Smooth muscle cell of bladder (primary cell): Measurements from ENCODE around the gene PADI3. TPM values are rescaled to one million over a fixed set of nuclear protein-coding genes. Genes with fewer than 3 reads are reported as not detected.

Source experiments
- total RNA-seq: library from RNA; depleted of rRNA; stranded (reverse); fragments of >200 nt; gene quantifications from 2 replicates; pipeline ENCODE4 v1.2.3, GENCODE V29; 2014

PADI3 gene, protein sequence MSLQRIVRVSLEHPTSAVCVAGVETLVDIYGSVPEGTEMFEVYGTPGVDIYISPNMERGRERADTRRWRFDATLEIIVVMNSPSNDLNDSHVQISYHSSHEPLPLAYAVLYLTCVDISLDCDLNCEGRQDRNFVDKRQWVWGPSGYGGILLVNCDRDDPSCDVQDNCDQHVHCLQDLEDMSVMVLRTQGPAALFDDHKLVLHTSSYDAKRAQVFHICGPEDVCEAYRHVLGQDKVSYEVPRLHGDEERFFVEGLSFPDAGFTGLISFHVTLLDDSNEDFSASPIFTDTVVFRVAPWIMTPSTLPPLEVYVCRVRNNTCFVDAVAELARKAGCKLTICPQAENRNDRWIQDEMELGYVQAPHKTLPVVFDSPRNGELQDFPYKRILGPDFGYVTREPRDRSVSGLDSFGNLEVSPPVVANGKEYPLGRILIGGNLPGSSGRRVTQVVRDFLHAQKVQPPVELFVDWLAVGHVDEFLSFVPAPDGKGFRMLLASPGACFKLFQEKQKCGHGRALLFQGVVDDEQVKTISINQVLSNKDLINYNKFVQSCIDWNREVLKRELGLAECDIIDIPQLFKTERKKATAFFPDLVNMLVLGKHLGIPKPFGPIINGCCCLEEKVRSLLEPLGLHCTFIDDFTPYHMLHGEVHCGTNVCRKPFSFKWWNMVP
- total RNA-seq, result not detected in 2 replicates

DNA sequence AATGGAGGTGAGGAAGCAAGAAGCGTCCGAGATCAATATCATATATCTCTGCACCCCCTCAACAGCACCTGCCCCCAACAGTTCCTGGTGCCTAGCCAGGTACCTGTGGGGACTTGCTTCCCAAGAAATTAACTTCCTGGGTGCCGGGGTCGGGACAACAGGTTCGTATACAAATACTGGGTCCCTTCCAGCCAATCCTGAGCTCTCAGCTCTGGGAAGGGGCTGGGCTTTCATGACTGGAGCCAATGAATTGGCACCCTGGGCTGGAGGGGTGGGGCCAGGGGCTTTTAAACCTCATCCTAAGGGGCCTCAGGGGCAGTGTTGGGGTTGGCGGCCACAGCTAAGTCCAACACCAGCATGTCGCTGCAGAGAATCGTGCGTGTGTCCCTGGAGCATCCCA lies at the start of gene PADI3:
Gene PADI3, plus strand, starts transcription at position 318 of the 400 bp plus-strand sequence. Its CDS starts 40 bp downstream, at position 358.

DNA sequence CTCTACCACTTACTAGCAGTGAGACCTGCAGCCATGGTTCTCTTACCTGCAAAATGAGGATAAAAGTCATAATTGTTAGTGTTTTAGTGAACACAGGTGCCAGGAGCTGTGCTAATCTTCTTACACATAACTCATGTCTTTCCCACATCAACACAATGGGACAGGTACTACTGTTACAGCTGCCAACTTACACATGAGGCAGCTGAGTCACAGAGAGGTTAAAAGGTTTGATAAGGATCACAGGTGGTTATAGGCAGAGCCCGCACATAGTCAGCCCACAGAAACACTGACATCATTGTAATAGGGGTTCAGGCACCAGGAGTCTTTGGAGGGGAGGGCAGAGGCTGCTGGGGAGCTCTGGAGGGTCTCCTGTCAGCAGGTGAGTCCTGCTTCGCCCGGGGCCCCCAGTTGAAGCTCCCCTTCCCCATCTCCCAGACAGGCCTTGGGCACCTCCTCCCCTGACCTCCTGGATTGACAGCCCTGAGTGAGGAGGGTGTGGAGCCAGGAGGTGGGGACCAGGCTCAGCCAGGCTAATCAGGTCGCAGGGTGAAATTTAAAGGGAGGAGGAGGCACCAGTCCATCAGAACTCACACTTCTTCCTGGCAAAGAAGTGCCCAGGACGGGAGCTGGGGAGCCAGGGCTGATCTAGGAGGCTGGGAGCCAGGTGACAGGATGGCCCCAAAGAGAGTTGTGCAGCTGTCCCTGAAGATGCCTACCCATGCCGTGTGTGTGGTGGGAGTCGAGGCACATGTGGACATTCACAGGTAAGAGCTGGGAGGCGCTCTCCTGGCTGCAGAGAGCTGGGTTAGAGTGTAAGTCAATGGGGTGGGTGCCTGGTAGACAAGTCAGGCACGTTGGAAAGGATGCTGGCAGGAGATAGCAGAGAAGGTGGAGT lies 44.1 kb upstream of the PADI3 start, which contains the start of gene PADI1:
Gene PADI1, plus strand, starts transcription at position 583 of the 895 bp plus-strand sequence. Its CDS starts 90 bp downstream, at position 673.

DNA sequence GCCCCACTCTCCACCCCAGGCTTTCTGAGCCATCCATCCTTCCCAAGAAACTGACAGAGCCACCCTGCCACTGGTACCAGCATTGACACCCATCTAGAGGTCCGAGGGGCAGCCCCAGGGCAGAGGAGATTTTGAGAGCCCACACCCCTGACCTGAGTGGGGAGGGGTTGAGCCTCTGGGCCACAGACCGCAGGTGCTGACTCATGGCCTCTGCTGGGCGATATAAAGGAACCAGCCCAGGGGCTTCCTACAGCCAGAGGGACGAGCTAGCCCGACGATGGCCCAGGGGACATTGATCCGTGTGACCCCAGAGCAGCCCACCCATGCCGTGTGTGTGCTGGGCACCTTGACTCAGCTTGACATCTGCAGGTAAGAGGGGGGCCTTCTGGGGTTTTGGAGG lies 59.0 kb downstream of the PADI3 start, which contains the start of gene PADI4:
Gene PADI4, plus strand, starts transcription at position 252 of the 400 bp plus-strand sequence. Its CDS starts 26 bp downstream, at position 278.

Other genes with a start within 250 kb of the PADI3 start
- 10.8 and 15.3 TPM in 2 replicates for gene ATP13A2, start 237.2 kb upstream of the PADI3 start, total RNA-seq
- gene SDHB, start 195.1 kb upstream of the PADI3 start, total RNA-seq, result 141 and 145 TPM in 2 replicates
- not detected in 2 replicates for gene PADI2, start 129.6 kb upstream of the PADI3 start, total RNA-seq
- gene PADI1, start 44.0 kb upstream of the PADI3 start, total RNA-seq, result under 0.01 TPM in 2 replicates
- not detected in 2 replicates for gene PADI4, start 59.1 kb downstream of the PADI3 start, total RNA-seq
- not detected in 2 replicates for gene PADI6, start 123.1 kb downstream of the PADI3 start, total RNA-seq
- gene RCC2, start 190.6 kb downstream of the PADI3 start, total RNA-seq, result 23.5 and 32.9 TPM in 2 replicates